H1 (cell line): ENCODE data around the gene RGS6. TPM values are rescaled to one million over a fixed set of nuclear protein-coding genes. Genes with fewer than 3 reads are reported as not detected.

Experiments used
- CTCF ChIA-PET: fragments of 300-600 bp; sonication (Branson Sonifier 250); formaldehyde crosslinking; loops from one replicate; lab custom pipeline; 2021; ENCODE audit not compliant: partially characterized antibody; lab: Charles Lee
- POLR2A ChIA-PET: fragments of 300-600 bp; sonication (Branson Sonifier 250); formaldehyde crosslinking; loops from one replicate; lab custom pipeline; 2021; ENCODE audit warnings: inconsistent platforms; ENCODE audit not compliant: partially characterized antibody; lab: Charles Lee
- DNase-seq, 2 experiments: peaks; one replicate each; pipeline versions ENCODE4 v3.0.0 to v3.0.0-alpha.2; 2010 to 2022; ENCODE audit warnings: low spot score in 2 of 2, low read depth in 1 of 2, mixed read lengths in 1 of 2
- FAIRE-seq: peaks from 2 replicates; lab custom pipeline; 2011; peaks lifted over from hg19 to GRCh38; lab: Jason Lieb, UNC
- H2AFZ ChIP-seq: 2 replicates; pipeline ENCODE4 v1.8.1; 2012; ENCODE audit warnings: low read length, inconsistent platforms
- H2AK5ac ChIP-seq: 2 replicates; pipeline ENCODE4 v1.6.1; 2013; ENCODE audit warnings: low read depth, low read length
- H2BK120ac ChIP-seq: replicated peaks from 2 replicates; pipeline ENCODE3; 2013; ENCODE audit warnings: low read depth, low read length, inconsistent platforms
- H2BK12ac ChIP-seq: 2 replicates; pipeline ENCODE4 v1.6.1; 2013; ENCODE audit warnings: low read depth, low read length
- H2BK15ac ChIP-seq: 2 replicates; pipeline ENCODE4 v1.6.1; 2013; ENCODE audit warnings: low read length
- H2BK20ac ChIP-seq: 2 replicates; pipeline ENCODE4 v1.6.1; 2013; ENCODE audit warnings: low read length
- H2BK5ac ChIP-seq: 2 replicates; pipeline ENCODE4 v1.6.1; 2013; ENCODE audit warnings: low read depth, low read length
- H3K14ac ChIP-seq: 2 replicates; pipeline ENCODE4 v1.6.1; 2013; ENCODE audit warnings: inconsistent platforms; ENCODE audit not compliant: insufficient read length
- H3K18ac ChIP-seq: 2 replicates; pipeline ENCODE4 v1.6.1; 2013; ENCODE audit warnings: low read length; ENCODE audit errors: extremely low read depth
- H3K23ac ChIP-seq: 2 replicates; pipeline ENCODE4 v1.6.1; 2013; ENCODE audit warnings: inconsistent platforms; ENCODE audit not compliant: insufficient read length
- H3K23me2 ChIP-seq: 2 replicates; pipeline ENCODE4 v1.6.1; 2013; ENCODE audit warnings: low read depth, low read length
- H3K27ac ChIP-seq: 2 replicates; pipeline ENCODE4 v1.6.1; 2011; ENCODE audit warnings: low read depth, low read length, inconsistent platforms
- H3K27me3 ChIP-seq, 4 experiments: replicated peaks in 1 of 4; 1 replicate in 1 of 4; 2 replicates in 3 of 4; pipeline versions ENCODE4 v1.6.1 to v1.8.1; 2011 to 2013; ENCODE audit warnings: low read length in 3 of 4, mild to moderate bottlenecking in 3 of 4, inconsistent platforms in 2 of 4, mixed read lengths in 2 of 4, moderate library complexity in 1 of 4; ENCODE audit not compliant: control insufficient read depth in 3 of 4, insufficient read depth in 3 of 4; ENCODE audit errors: extremely low read depth in 1 of 4
- H3K36me3 ChIP-seq, 4 experiments: 2 replicates each; pipeline versions ENCODE4 v1.6.1 to v1.8.1; 2011 to 2013; ENCODE audit warnings: mild to moderate bottlenecking in 4 of 4, low read length in 3 of 4, moderate library complexity in 2 of 4, control low read depth in 1 of 4, inconsistent platforms in 1 of 4; ENCODE audit not compliant: insufficient read depth in 4 of 4, control insufficient read depth in 2 of 4
- H3K4ac ChIP-seq: replicated peaks from 2 replicates; pipeline ENCODE3; 2013; ENCODE audit warnings: low read length, low read depth, mixed read lengths, inconsistent platforms; ENCODE audit not compliant: insufficient read length
- H3K4me1 ChIP-seq, 4 experiments: replicated peaks in 1 of 4; 1 replicate in 1 of 4; 2 replicates in 3 of 4; pipeline versions ENCODE4 v1.6.1 to v1.8.1; 2011 to 2013; ENCODE audit warnings: low read length in 3 of 4, inconsistent platforms in 2 of 4, mixed read lengths in 1 of 4; ENCODE audit not compliant: insufficient read depth in 4 of 4, control insufficient read depth in 3 of 4
- H3K4me2 ChIP-seq, 2 experiments: 2 replicates each; pipeline versions ENCODE4 v1.6.1 to v1.8.1; 2011 to 2013; ENCODE audit warnings: low read depth in 2 of 2, low read length in 2 of 2, control low read depth in 1 of 2, inconsistent platforms in 1 of 2, mild to moderate bottlenecking in 1 of 2; ENCODE audit not compliant: insufficient read depth in 1 of 2
- H3K4me3 ChIP-seq, 4 experiments: fragments of 200-600, 300-600 bp in 1 of 4; sonication (generic), shearing (Covaris generic), sonication (Bioruptor Twin) in 1 of 4; 2 replicates each; pipeline versions ENCODE4 v1.5.1 to v1.8.1; 2011 to 2016; ENCODE audit warnings: low read length in 4 of 4, low read depth in 3 of 4, control low read depth in 2 of 4, inconsistent platforms in 2 of 4, mild to moderate bottlenecking in 2 of 4, mixed read lengths in 1 of 4, moderate library complexity in 1 of 4; ENCODE audit not compliant: insufficient read depth in 2 of 4; ENCODE audit errors: extremely low read depth in 1 of 4
- H3K56ac ChIP-seq: replicated peaks from 2 replicates; pipeline ENCODE3; 2013; ENCODE audit warnings: low read depth, mild to moderate bottlenecking, mixed read lengths, low read length, inconsistent platforms; ENCODE audit not compliant: insufficient read length
- H3K79me1 ChIP-seq: 2 replicates; pipeline ENCODE4 v1.6.1; 2013; ENCODE audit warnings: low read depth, low read length, control low read depth
- H3K79me2 ChIP-seq, 2 experiments: 2 replicates each; pipeline versions ENCODE4 v1.6.1 to v1.8.1; 2012 to 2013; ENCODE audit warnings: low read length in 2 of 2, mild to moderate bottlenecking in 2 of 2, inconsistent platforms in 1 of 2; ENCODE audit not compliant: insufficient read depth in 2 of 2, control insufficient read depth in 1 of 2
- H3K9ac ChIP-seq, 4 experiments: replicated peaks in 1 of 4; 1 replicate in 1 of 4; 2 replicates in 3 of 4; pipeline versions ENCODE4 v1.6.1 to v1.8.1; 2011 to 2013; ENCODE audit warnings: low read depth in 3 of 4, low read length in 3 of 4, control low read depth in 2 of 4, mild to moderate bottlenecking in 2 of 4, moderate library complexity in 2 of 4, inconsistent platforms in 1 of 4; ENCODE audit errors: extremely low read depth in 1 of 4
- H3K9me3 ChIP-seq, 2 experiments: 2 replicates each; pipeline versions ENCODE4 v1.6.1 to v1.8.1; 2012 to 2013; ENCODE audit warnings: mild to moderate bottlenecking in 2 of 2, moderate library complexity in 2 of 2, control low read depth in 1 of 2, inconsistent platforms in 1 of 2, low read depth in 1 of 2, low read length in 1 of 2, mixed read lengths in 1 of 2; ENCODE audit not compliant: insufficient read depth in 2 of 2
- H4K20me1 ChIP-seq, 2 experiments: replicated peaks in 1 of 2; 2 replicates each; pipeline versions ENCODE3 to v1.8.1; 2011 to 2013; ENCODE audit warnings: inconsistent platforms in 2 of 2, low read length in 2 of 2, mild to moderate bottlenecking in 1 of 2; ENCODE audit not compliant: insufficient read depth in 2 of 2, control insufficient read depth in 1 of 2
- H4K5ac ChIP-seq: 2 replicates; pipeline ENCODE4 v1.6.1; 2013; ENCODE audit warnings: low read length, low read depth, mixed read lengths, inconsistent platforms; ENCODE audit not compliant: insufficient read length
- H4K8ac ChIP-seq: 2 replicates; pipeline ENCODE4 v1.8.0; 2013; ENCODE audit warnings: mild to moderate bottlenecking, moderate library complexity, low read length, inconsistent platforms; ENCODE audit not compliant: insufficient read depth; ENCODE audit errors: extremely low read depth
- H4K91ac ChIP-seq: replicated peaks from 2 replicates; pipeline ENCODE3; 2013; ENCODE audit warnings: low read length, mixed read lengths, inconsistent platforms; ENCODE audit not compliant: insufficient read length
- SP1 ChIP-seq: IDR thresholded peaks from 2 replicates; pipeline ENCODE4 v1.6.1; 2011; ENCODE audit warnings: low read depth, low read length
- WGBS, 2 experiments: shearing (Covaris generic) in 1 of 2; methylation state at CpG; one replicate each; pipeline versions ENCODE4 v1.1.6 to v1.1.7; 2013 to 2015; ENCODE audit warnings: low lambda C conversion rate in 2 of 2, mixed read lengths in 2 of 2, inconsistent platforms in 1 of 2, low coverage in 1 of 2, missing lambda C conversion rate in 1 of 2; ENCODE audit not compliant: insufficient replicate concordance in 2 of 2, insufficient coverage in 1 of 2, insufficient read length in 1 of 2; ENCODE audit errors: extremely low coverage in 1 of 2, missing lambda C conversion rate in 1 of 2; 5-methylcytosine and 5-hydroxymethylcytosine counted together
- polyA plus RNA-seq, 7 experiments: library from polyadenylated mRNA; depleted of rRNA in 3 of 7; stranded (reverse) in 5 of 7; unstranded in 2 of 7; fragments of >200 nt in 5 of 7; fragments of 200-250 nt in 2 of 7; gene quantifications; 1 replicate in 5 of 7; 2 replicates in 1 of 7; 4 replicates in 1 of 7; pipeline versions ENCODE4 v1.2.1 to v1.2.3, GENCODE V29; 2011 to 2013; ENCODE audit warnings: missing spikeins in 2 of 7, mixed read lengths in 2 of 7
- total RNA-seq: library from RNA; stranded (reverse); fragmentation: NEBNext Ultra II Directional; extraction: Animal tissue kit (Norgen Biotek cat#: 25700); gene quantifications from 2 replicates; pipeline ENCODE4 v1.2.1, GENCODE V29; 2021

Gene RGS6
- total and polyA plus RNA-seq, 2 of the 8 experiments (the other 6 are each of a cell fraction or from before 2014, with no cell fraction given): 0.26 to 1.1 TPM

- no peak overlapping the region for H2AFZ ChIP-seq
- no peaks in the 10 kb centered on the region for H3K36me3 ChIP-seq
- H3K56ac ChIP-seq: no peak overlapping the region
- no peak overlapping the region for H3K14ac ChIP-seq
- no peak overlapping the region for H4K91ac ChIP-seq
- ChIA-PET CTCF (interaction anchor here (0.9 to 2.1 kb wide), 6 partner anchors 13 to 396 kb away, joined by 3 to 10 read pairs (median 4); no protein-coding TSS in a partner anchor), POLR2A (no interaction called here)
- DNase-seq (no peak), FAIRE-seq (no peak)
- H4K20me1 ChIP-seq: no peaks in the 10 kb centered on the region
- no peak for TF ChIP-seq SP1
- H2BK20ac ChIP-seq: no peak overlapping the region
- H3K4ac ChIP-seq: no peak overlapping the region
- H3K9ac ChIP-seq: no peak overlapping the region
- H2BK5ac ChIP-seq: no peak overlapping the region
- H4K5ac ChIP-seq: no peak overlapping the region
- H3K4me2 ChIP-seq: no peak overlapping the region
- no peak overlapping the region for H3K4me3 ChIP-seq
- H3K27ac ChIP-seq: no peak overlapping the region
- no peak overlapping the region for H4K8ac ChIP-seq
- H2AK5ac ChIP-seq: no peak overlapping the region
- H3K23ac ChIP-seq: no peak overlapping the region
- no peak overlapping the region for H3K18ac ChIP-seq
- H2BK12ac ChIP-seq: no peak overlapping the region
- WGBS, 2 experiments: 92% methylated on average over 5 of the region's 5 CpGs; no CpG with 5 or more reads in 1 of the 2 experiments
- H3K79me1 ChIP-seq: no peaks in the 10 kb centered on the region
- no peaks in the 10 kb centered on the region for H3K9me3 ChIP-seq
- H3K27me3 ChIP-seq: no peaks in the 10 kb centered on the region; a peak in 1 of 7 replicates
- peaks cover 0 to 6% (median 2%) of the 10 kb centered on the region in 4 experiments; a peak in 4 of 7 replicates for H3K4me1 ChIP-seq
- no peak overlapping the region for H2BK120ac ChIP-seq
- no peaks in the 10 kb centered on the region; the same call in 1 of the 2 replicates for H3K23me2 ChIP-seq
- H3K79me2 ChIP-seq: no peaks in the 10 kb centered on the region
- H2BK15ac ChIP-seq: no peak overlapping the region
These were observed 620.0 kb downstream of the RGS6 start for GRCh38 chr14:72552236-72552635.
